EH (cell line): Measurements from ENCODE around the gene NINL.

Source experiments
- DNase-seq: peaks from one replicate; pipeline ENCODE4 v3.0.0-alpha.2; 2015; ENCODE audit warnings: low read depth

The NINL gene

DNA sequence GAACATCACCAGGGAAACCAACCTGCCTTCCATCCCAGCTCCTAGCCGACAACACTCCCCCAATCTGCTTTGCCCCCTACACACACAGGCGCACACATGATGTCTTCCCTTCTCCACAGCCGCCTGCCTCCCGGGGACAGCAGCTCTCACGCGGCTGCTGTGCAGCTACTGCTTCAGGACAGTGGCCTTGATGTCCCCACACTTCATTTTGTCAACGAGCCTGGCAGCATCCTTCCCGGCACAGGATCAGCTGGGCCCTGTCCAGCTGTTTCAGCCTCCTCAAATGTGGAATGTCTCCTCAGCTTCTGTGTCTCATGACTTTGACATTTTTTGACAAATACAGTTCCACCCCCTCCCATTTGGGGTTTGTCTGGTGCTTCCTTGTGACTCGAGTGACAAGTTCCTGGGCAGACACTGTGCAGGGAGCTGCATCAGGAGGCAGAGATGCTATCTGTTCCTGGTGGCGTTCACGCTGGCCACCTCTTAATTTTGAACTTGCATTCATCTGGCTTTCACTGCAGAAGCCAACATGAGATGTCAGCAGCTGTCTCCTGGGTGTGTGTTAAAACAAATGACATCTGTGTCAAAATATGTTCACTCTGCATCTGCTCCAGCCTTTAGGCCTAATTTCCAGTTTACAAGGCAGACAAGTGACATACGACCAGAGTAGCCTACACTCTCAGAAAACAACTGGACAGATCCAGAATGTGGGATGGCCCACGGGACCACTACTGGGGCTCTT, 120.7 kb downstream of the NINL start:
- DNase-seq: peak; percentile 21

DNA sequence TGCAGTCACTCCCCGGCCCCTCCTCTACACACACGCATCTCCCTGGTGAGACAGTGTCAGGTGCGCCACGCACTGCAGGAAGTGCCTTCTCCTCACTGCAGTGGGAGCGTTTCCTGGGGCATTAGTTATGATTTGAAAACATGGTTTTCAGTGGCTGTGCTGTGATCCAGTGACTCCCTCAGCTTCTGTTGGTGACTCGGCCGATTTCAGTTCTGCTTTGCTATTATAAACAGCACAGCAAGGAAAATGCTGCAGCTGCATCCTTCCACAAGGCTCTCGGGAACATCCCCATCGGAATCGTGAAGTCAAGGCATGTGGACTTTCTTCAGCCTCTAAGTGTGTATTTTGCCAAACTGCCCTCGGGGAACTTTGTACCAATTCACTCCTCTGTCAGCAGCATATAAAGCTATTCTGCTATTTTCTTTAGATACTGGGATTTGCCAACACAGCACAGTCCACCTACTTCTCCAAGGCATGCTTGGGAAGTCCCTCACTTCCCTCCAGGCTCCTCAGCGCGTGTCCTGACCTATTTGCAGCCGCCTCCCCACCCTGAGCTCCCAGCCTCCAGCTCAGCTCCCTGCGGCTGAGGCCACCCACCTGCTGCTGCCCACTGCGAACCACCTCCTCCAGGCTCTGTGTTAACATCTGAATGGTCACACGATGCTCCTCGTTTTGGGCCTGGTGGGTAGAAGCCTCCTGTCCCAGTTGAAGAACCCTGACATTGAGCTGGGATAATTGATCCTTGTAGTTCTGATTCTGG, 123.4 kb downstream of the NINL start:
- no peak for DNase-seq

DNA sequence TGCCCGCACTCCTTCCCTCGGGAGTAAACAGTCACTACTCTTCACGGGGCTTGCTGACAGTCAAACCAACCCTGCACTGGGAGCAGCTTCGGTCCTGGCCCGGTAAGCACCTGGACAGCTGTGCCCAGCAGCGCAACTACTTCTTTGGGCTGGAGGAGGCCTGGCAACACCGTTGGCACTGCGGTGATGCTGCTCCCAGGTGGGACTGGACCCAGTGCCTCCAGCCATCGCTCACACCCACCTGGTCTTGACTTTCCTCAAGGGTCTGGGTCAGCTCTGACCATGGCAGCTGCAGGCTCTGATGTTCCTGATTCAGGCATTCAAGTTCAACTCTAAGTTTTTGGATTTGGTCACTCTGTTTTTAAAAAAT, 124.1 kb downstream of the NINL start:
- no peak for DNase-seq

DNA sequence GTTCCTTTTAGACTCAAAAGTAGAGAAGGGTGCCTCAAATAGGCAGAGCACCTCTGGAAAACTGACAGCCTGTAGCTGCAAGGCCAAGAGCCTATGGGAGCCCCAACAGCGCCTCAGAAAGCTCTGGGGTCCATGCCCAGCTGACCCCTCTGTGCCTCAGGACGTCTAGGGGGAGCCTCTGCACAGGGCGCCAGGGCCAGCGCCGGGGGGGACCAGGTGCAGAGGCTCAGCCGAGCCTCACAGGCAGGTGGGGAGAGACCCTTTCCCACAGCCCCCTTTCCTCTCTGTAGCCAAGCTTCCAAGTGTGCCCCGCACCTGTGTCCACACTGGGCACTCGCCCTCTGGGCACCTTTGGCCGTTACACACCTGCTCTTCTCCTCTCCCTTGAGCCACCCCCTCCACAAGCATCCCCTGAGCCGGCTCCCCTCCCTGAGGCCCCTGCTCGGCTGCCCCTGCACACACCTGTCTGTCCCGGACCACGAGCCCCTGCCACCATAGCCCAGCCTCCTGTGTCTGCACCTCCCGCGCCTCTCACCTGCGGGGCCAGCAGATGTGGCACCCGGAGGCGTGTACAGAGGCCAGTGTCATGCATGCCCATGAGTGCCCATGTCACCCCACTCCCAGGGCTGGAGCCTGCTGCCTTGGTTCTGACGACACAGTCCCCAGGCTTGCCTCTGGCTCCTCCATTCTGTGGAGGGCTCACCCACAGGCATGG, 124.6 kb downstream of the NINL start:
- DNase-seq: no peak

DNA sequence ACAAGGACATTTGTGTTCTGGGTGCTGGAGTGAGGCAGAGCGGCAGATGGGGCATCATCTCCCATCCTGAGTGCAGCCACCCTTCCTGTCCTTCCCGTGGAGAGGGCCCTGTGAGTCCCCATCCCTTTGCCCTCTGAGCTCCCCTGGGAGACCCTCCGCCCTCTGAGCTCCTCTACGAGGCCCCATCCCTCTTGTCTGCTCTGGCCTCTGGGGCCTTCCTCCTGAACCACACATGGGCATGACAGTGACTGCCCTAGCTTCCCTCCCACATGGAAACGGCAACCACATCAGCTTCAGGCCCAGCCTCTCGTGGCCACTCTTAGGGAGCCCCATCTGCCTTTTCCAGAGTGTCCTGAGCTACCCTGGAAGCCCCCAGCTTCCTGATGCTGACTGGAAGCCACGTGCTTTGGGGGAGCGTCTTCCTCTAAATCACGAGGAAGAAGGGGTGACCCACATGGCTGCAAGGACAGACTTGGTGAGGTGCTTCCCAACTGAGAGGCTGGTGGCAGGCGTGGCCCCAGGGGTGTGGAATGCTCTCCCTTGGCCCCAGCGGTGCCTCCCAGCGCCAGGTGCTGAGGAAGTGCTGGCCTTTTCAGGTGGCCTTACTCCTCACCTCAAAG, 125.3 kb downstream of the NINL start:
- DNase-seq: no peak

DNA sequence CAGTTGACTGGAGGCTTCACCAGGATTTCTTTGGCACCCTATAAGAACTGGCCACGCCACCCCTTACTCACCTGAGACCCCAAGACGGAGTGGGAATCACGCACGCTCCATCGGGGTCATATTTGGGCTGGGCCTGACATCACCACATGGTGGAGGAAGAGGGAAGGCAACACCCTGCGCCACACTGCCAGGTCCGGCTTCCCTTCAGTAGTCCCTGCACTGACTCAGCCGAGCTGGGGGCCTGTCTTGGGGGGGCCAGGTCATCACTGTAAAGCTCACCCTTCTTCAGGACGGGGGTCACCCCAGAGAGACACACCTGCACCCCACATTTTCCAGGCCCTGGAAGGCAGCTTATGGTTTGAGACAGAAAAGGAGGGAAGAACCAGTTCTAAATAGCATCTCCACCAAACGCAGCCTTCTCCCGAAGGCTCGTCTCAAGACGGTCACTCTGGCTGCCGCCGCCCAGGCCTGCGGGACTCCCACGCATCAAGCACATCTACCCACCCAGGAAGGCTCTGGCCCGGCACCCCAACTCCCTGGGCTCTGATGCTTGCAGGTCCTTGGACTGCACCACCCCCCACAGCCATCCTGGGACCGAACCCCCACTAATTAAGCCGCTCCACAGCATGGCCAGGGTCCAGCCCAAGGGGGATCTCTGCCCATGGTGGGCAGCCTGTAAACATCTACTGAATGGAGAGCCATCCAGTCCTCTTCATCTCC, 126.1 kb downstream of the NINL start:
- DNase-seq: no peak

DNA sequence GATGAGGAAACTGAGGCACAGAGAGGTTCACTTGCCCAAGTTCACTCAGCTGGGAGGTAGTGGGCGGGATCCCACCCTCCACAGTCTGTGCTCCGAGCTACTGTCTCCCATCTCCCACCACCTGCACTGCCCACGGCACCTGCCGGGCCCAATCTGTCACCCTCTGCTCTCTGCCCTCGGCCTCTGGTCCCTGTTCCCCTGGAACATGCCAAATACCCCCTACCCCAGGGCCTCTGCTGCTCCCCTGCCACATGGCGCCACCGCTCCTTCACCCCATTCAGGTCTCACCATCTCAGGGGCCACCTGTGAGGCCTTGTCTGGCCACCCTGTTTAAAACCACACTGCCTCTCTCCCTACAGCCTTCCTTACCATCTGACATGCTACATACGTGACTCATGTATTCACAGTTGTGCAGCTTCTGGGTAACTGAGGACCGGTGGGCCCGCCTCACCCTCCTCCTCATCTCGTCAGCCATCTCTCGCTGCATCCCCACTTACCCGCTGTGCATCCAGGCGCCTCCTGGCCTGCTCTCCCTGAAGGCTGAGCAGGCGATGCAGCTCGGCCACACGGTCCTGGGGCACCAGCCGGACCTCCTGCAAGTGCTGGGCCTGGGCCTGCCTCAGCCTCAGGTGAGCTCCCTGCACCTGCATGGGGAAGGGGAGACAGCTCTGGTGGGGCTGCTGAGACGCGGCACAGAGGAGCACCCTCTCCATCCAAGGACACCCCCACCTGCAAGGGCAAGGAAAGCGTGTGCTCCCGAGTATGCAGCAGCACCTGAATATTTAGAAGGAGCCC, 127.2 kb downstream of the NINL start:
- no peak for DNase-seq

DNA sequence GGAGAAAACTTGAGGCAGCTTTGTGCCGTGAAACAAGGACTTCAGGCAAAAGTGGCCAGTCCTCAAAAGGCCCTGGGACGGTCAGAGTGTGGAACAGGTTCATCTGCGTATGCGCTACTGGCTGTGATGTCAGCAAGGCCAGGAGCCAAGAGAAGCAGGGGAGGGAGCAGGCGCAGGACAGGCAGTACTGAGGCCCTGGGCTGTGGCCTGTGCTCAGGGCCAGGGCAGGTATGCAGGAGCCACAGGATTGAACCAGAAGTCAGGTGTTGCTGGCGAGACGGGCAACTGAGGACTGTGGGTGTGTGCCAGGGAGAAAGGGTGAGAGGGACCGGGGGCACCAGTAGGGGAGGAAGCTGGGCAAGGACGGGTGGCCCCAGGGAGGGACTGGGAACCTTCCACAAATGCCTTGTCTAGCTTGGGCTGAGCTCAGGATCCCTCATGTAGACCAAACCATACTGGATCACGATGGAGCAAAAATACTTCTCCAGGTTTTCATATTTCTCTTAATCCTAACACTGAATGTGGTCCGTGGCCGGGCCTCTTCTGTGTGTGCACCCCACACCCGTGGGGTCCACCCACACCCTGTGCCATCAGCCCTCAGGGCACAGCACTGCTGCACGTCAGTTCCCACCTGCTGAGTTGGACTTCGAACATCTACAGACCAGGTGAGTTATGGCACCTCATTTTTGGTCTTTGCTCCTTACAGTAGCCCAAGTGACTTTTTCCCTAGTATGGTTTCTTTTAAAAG, 131.0 kb downstream of the NINL start:
- DNase-seq: no peak

DNA sequence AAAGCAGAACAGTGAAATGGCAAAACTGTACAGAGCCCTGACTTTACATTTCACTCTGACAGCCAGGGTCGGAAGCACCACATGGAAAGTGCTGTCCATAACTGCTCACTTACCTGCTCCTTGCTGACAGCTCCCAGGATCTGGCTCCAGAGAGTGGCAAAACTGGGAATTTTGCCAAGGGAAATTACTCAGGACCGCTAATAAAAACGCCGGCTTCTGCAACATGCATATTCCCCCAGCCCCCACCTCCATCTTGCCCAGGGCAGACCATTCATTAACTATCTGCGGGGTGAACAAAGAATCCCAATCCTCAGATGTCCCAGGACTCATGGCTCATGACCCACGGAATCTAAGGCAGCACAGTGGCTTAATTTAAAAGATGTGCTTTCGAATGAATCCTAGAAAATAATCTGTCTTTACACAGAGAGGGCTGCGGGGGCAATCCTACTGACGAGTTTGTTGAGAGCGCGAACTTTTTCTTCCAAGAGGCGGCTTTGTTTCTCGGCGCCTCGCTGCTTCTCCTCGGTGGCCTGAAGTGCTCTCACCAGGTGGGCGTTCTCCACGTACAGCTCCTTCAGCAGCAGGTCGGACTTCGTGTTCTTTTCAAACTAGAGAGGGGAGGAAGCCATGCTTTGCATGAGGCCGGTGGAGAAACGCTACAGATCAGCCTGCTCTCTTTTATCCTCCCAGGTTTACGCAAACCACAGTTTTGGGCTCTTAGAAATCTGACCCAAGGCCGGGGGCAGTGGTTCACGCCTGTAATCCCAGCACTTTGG, 132.1 kb downstream of the NINL start:
- peak; percentile 48 for DNase-seq

DNA sequence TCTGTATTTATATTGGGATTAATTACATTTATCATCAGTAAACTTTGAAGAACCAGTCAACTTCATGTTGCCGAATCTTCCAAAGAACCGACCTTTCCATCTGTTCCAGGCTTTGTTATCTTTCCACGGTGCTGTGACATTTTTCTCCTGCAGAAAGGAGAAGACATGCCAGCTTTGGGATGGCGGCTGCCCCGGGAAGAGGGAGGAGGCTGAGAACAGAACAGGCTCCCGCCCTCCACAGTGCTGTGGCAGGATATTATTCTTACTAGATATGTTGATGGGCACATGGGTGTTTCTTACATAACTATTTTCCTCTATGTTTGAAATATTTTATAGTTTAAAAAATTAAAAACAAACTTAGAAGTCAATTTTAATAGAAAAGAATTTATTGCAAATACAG, 133.0 kb downstream of the NINL start:
- DNase-seq: no peak

DNA sequence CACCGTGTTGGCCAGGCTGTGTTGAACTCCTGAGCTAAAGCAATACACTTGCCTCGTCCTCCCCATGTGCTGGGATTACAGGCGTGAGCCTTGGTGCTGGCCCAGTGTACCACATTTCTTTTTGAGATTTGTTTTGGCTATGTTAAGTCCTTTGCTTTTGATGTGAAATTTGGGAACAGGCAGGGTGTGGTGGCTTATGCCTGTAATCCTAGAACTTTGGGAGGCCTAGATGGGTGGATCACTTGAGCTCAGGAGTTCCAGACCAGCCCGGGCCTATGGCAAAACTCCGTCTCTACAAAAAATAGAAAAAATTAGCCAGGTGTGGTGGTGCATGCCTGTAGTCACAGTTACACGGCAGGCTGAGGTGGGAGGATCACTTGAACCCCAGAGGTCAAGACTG, 137.7 kb downstream of the NINL start:
- DNase-seq: no peak

DNA sequence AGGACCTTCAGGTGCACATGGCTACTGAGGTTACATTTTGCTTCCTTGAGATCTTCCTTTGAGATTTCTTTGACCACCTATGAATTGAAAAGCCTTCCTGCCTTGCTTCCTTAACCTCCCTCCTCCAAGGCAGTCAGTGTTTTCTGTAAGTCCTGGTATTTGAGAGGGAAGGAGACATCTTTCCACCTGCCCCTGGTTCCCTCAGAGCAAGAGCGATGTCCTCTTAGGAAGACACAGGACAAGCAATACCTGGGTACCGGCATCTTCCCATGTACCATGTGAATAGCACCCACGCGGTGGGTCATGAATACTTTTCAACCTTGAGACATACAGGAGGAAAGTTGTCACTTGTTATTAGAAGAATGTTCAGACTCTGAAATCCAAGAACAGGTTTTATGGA, 140.8 kb downstream of the NINL start:
- no peak for DNase-seq

DNA sequence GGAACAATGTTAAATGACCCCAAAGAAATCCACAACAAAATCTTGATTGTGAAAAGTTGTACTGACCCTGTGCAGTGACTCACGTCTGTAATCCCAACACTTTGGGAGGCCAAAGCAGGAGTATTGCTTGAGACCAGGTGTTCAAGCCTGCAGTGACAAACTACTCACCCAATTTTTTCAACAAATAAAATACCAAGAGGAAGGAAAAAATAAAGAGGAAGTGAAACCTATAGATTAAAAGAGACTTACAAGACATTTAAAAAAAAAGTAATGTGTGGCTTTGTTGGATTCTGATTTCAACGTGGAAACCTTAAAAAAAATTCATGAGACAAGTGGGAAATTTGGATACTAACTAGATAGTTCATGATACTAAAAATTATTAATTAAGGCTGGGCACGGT, 146.0 kb downstream of the NINL start:
- DNase-seq: no peak

DNA sequence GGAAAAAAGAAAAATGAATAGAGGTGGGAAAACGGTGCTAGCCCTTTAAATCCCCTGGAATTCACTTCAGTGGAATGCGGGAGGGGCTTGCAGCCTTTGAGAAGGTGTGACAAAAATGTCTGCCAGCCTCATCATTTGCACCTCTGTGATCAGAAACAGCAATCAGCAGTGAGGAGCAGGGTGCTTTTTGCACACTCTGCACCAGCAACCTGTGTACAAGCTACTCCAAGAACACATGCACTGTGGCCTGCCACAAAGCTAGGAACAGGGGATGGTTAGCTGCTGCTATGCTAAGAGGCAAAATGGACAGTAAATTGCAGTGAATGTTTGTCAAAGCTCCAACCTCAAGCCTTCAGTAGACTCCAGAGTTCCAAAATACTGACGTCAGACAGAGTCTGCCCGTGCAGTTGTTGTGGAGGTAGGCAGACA, 148.2 kb downstream of the NINL start:
- peak; percentile 46 for DNase-seq

DNA sequence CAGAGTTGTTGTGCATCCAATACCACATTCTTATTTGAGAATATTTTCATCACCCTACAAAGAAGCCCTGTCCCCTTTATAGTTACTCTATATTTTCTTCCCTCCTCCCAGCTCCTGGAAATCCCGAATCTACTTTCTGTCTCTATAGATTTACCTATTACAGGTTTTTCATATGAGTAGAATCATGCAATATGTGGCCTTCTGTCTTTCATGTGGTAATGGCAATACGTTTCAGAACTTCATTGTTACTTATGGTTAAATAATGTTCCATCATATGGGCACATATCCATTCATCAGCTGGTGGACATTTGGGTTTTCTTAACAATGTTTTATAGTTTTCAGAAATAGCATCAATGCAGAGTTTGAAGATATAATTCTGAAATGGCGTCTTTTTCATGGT, 160.8 kb downstream of the NINL start:
- DNase-seq: no peak

DNA sequence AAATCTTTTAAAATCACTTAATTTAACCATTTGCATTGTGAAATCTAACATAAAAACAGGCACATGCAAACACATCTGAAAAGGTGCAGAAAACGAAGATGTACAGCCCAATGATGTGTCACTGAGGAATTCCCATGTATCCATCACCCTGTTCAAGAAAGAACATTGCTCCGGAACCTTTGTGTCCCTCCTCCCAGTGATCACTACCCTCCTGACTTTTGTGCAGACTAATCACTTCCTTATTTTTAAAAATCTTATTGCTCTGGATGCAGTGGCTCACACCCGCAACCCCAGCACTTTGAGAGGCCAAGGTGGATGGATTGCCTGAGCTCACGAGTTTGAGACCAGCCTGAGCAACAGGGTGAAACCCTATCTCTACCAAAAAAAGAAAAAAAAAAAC, 163.3 kb downstream of the NINL start:
- no peak for DNase-seq

DNA sequence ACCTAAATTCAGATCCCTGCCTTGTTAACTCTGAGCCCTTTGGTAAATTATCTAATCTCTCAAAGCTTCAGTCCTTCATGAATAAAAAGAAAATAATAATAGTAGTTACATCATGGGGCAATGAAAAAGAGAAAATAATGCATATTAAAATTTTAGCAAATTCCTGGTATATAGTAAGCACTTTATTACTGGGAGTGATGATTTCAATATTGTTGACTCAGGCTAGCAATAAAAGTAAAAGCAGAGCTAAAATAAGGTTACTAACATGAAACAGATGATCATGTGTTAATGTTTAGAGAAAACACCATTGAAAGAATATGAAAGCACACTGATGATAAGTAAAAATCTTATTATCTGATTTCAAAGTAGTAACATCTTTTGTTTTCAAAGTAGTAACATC, 164.2 kb downstream of the NINL start:
- peak; percentile 11 for DNase-seq

DNA sequence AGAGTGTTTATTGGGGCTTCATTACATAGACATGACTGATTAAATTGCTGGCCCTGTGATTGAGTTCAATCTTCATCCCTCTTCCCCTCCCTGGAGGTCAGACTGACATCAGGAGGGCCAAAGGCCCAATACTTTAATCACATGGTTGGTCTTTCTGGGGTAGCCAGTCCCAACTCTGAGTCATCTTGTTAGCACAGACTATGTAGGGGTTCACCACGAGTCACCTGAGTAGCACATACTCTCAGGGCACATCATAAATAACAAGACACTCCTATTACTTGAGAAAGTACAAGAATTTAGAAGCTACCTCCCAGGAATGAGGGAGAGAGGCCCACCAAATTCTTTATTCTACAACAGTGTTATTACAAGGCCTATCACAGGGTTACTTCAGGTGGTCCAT, 166.6 kb downstream of the NINL start:
- DNase-seq: peak; percentile 41

DNA sequence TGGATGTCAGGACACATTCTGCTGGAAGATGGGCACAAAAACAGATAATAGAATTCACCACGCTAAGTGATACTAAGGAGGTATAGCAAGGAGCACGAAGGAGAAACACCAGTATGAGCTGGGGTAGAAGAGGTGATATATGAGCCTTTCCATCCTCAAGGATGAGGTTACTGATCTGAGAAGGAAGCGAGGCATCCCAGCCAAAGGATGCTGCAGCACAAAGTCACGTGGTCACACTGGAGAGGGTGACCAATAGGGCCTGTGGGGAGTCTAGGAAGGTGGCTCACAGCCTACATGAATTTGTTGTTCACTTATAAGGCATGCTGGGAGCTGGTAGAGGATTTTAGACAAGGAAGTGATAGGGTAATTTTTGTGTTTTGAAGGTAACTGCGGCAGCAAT, 176.4 kb downstream of the NINL start:
- DNase-seq: no peak

DNA sequence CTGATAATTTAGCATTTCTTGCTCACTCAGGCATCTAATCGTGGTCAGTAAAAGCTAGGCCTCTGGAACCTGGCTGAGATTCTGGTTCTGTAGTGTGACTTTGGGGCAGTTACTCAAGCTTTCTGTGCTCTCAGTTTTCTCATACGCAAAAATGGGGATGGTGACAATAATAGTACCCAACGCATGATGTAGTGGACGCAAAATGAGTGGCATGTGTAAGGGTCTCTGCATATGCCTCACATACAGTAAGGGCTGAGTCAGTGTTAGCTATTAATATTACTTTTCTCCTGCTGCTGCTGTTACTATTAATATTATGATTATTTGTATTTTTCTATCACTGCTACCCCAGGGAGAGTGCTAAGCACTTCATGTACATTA, 177.2 kb downstream of the NINL start:
- DNase-seq: no peak
